OCI-LY7 (cell line): Measurements from ENCODE around the gene DCC. TPM values are rescaled to one million over a fixed set of nuclear protein-coding genes. Genes with fewer than 3 reads are reported as not detected.

Experiments used
- BruUV-seq: library from RNA; stranded (reverse); fragments of 400-500 nt; replicated peaks from 2 replicates; lab custom pipeline; 2021; lab: Mats Ljungman, UMichigan
- CTCF ChIA-PET: fragments of 300-600 bp; sonication (Branson Sonifier 250); formaldehyde crosslinking; loops from one replicate; lab custom pipeline; 2022; ENCODE audit warnings: antibody characterized with exemption; ENCODE audit not compliant: unreplicated experiment; lab: Charles Lee
- POLR2A ChIA-PET: fragments of 300-600 bp; sonication (Branson Sonifier 250); formaldehyde crosslinking; loops from one replicate; lab custom pipeline; 2022; ENCODE audit warnings: antibody characterized with exemption; lab: Charles Lee
- DNase-seq: peaks from one replicate; pipeline ENCODE4 v3.0.0-alpha.2; 2015; ENCODE audit warnings: low spot score
- H2AFZ ChIP-seq: fragments of 200-600 bp; sonication (generic), shearing (Covaris generic); 2 replicates; pipeline ENCODE4 v1.6.1; 2014; ENCODE audit warnings: mild to moderate bottlenecking, antibody characterized with exemption, low read length, moderate library complexity
- H3K27ac ChIP-seq: fragments of 200-600 bp; sonication (generic); 2 replicates; pipeline ENCODE4 v1.5.1; 2014; ENCODE audit warnings: mixed run types, low read depth, mild to moderate bottlenecking, moderate library complexity, low read length, inconsistent platforms; ENCODE audit not compliant: poor library complexity, severe bottlenecking
- H3K36me3 ChIP-seq: fragments of 200-600 bp; sonication (generic); 2 replicates; pipeline ENCODE4 v1.6.1; 2014; ENCODE audit warnings: mild to moderate bottlenecking, antibody characterized with exemption, low read length, moderate library complexity, mixed read lengths; ENCODE audit not compliant: insufficient read depth
- H3K4me1 ChIP-seq: fragments of 200-600 bp; sonication (generic); 2 replicates; pipeline ENCODE4 v1.5.1; 2014; ENCODE audit warnings: mild to moderate bottlenecking, low read length; ENCODE audit not compliant: insufficient read depth, poor library complexity, severe bottlenecking
- H3K4me2 ChIP-seq: fragments of 200-600 bp; sonication (generic); 2 replicates; pipeline ENCODE4 v1.6.1; 2014; ENCODE audit warnings: mild to moderate bottlenecking, low read length
- H3K4me3 ChIP-seq: fragments of 200-600 bp; sonication (generic); 2 replicates; pipeline ENCODE4 v1.5.1; 2014; ENCODE audit warnings: mild to moderate bottlenecking, low read depth, low read length; ENCODE audit not compliant: poor library complexity, severe bottlenecking
- H3K79me2 ChIP-seq: fragments of 200-600 bp; sonication (generic); 2 replicates; pipeline ENCODE4 v1.6.1; 2016; ENCODE audit warnings: low read depth, mild to moderate bottlenecking, low read length, moderate library complexity, mixed read lengths; ENCODE audit not compliant: insufficient read depth
- H3K9me2 ChIP-seq: fragments of 200-600 bp; sonication (generic); 2 replicates; pipeline ENCODE4 v1.6.1; 2016; ENCODE audit warnings: mild to moderate bottlenecking, low read length, mixed read lengths; ENCODE audit not compliant: insufficient read depth
- H3K9me3 ChIP-seq: fragments of 200-600 bp; sonication (generic); 2 replicates; pipeline ENCODE4 v1.6.1; 2014; ENCODE audit warnings: mild to moderate bottlenecking, mixed run types, low read length, mixed read lengths
- H4K20me1 ChIP-seq: fragments of 200-600 bp; sonication (generic); 2 replicates; pipeline ENCODE4 v1.6.1; 2014; ENCODE audit warnings: mild to moderate bottlenecking, antibody characterized with exemption, low read length, moderate library complexity, mixed read lengths; ENCODE audit not compliant: insufficient read depth
- CTCF ChIP-seq: fragments of 200-600 bp; sonication (generic); conservative IDR thresholded peaks from 2 replicates; pipeline ENCODE4 v1.5.1; 2014; ENCODE audit warnings: mild to moderate bottlenecking, antibody characterized with exemption, low read length, moderate library complexity, mixed read lengths
- EZH2phosphoT487 ChIP-seq: fragments of 200-600 bp; sonication (generic); IDR thresholded peaks from 2 replicates; pipeline ENCODE4 v1.6.1; 2018; ENCODE audit warnings: low read depth, borderline replicate concordance, mild to moderate bottlenecking, mixed run types, antibody characterized with exemption, low read length, moderate library complexity, mixed read lengths
- intact Hi-C: fragments of 100-400 bp; cut with micrococcal nuclease; formaldehyde crosslinking; loops from one replicate; pipeline ENCODE4 v1.10.0; 2022; ENCODE audit not compliant: unreplicated experiment
- total RNA-seq, 2 experiments: library from RNA; depleted of rRNA in 1 of 2; stranded (reverse); fragments of >200 nt in 1 of 2; shearing (Covaris generic) in 1 of 2; gene quantifications; 2 replicates each; pipeline ENCODE4 v1.2.3, GENCODE V29; 2014 to 2022

The DCC gene
- total RNA-seq, 2 experiments from 2014 or later = not detected

- H3K9me2 ChIP-seq = no peaks in the 10 kb centered on the region
- H3K4me1 ChIP-seq = no peaks in the 10 kb centered on the region
- intact Hi-C loops = no loop called here
- no peaks in the 10 kb centered on the region for H3K9me3 ChIP-seq
- H4K20me1 ChIP-seq = no peaks in the 10 kb centered on the region
- CTCF ChIA-PET = no interaction called here
- H3K27ac ChIP-seq = no peak overlapping the region
- no TSS peak for BruUV-seq
- no peak overlapping the region for H2AFZ ChIP-seq
- no peak for TF ChIP-seq EZH2phosphoT487
- no peak for TF ChIP-seq CTCF
- H3K4me3 ChIP-seq = no peak overlapping the region
- H3K36me3 ChIP-seq = no peaks in the 10 kb centered on the region
- POLR2A ChIA-PET = no interaction called here
- no peaks in the 10 kb centered on the region for H3K79me2 ChIP-seq
- no peak overlapping the region for H3K4me2 ChIP-seq
- DNase-seq = no peak
Observed at GRCh38 chr18:52937840-52938239, 597.8 kb downstream of the DCC start.

- no peak overlapping the region for H2AFZ ChIP-seq
- H3K9me3 ChIP-seq = no peaks in the 10 kb centered on the region
- no peaks in the 10 kb centered on the region for H3K36me3 ChIP-seq
- no peaks in the 10 kb centered on the region for H3K9me2 ChIP-seq
- intact Hi-C loops = no loop called here
- no peak overlapping the region for H3K27ac ChIP-seq
- DNase-seq = no peak
- H4K20me1 ChIP-seq = no peaks in the 10 kb centered on the region
- no peaks in the 10 kb centered on the region for H3K4me1 ChIP-seq
- POLR2A ChIA-PET = no interaction called here
- no peak overlapping the region for H3K4me3 ChIP-seq
- BruUV-seq = no TSS peak
- no peaks in the 10 kb centered on the region for H3K79me2 ChIP-seq
- TF ChIP-seq EZH2phosphoT487 (no peak), CTCF (no peak)
- no peak overlapping the region for H3K4me2 ChIP-seq
- CTCF ChIA-PET = no interaction called here
Observed at GRCh38 chr18:52945552-52945951, 605.6 kb downstream of the DCC start.

GRCh38 chr18:52948868-52949444 lies 609.0 kb downstream of the DCC start:
- no peak for DNase-seq
- Histone ChIP-seq H3K79me2 (no peaks in the 10 kb centered on the region), H3K4me1 (no peaks in the 10 kb centered on the region), H2AFZ (no peak overlapping the region), H3K9me3 (no peaks in the 10 kb centered on the region), H3K4me2 (no peak overlapping the region), H3K27ac (no peak overlapping the region), H4K20me1 (no peaks in the 10 kb centered on the region), H3K9me2 (no peaks in the 10 kb centered on the region), H3K4me3 (no peak overlapping the region), H3K36me3 (no peaks in the 10 kb centered on the region)
- POLR2A ChIA-PET = no interaction called here
- no peak for TF ChIP-seq CTCF
- TF ChIP-seq EZH2phosphoT487 = no peak
- CTCF ChIA-PET = no interaction called here
- BruUV-seq = no TSS peak
- intact Hi-C loops = no loop called here
